ENCODE results near the gene CST9L.

CST9L gene, protein sequence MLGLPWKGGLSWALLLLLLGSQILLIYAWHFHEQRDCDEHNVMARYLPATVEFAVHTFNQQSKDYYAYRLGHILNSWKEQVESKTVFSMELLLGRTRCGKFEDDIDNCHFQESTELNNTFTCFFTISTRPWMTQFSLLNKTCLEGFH

DNA sequence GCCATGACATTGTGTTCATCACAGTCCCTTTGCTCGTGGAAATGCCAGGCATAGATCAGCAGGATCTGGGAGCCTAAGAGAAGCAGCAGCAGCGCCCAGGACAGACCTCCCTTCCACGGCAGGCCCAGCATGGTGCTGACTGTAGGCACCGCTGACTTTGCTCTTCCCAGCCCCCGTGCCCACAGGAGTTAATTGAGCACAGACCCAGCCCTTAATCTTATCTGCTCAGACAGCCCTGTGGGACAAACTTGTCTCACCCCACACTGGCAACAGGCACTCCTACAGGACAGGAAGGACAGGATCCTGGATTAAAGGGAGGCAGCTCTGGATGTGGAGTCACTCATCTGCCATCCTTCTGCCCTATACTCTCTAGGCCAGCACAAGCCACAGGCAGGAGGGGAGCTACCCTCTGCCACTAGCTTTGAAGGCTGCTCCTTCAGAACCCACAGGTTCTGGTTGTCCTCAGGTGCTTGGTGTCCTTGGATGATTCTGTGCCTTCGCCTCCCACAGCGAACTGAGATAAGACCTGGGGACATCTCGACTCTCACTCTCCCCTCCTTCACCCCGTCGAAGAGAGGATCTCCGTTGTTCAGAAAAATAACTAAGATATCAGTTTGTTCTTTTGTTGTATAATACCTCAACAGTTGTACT lies at the start of gene CST9L:
CST9L (minus strand) TSS at position 165 of the 651 bp plus-strand sequence; CDS start at position 131, 34 bp downstream.
- DNase-seq (ENCODE audit: low read depth): no peak

DNA sequence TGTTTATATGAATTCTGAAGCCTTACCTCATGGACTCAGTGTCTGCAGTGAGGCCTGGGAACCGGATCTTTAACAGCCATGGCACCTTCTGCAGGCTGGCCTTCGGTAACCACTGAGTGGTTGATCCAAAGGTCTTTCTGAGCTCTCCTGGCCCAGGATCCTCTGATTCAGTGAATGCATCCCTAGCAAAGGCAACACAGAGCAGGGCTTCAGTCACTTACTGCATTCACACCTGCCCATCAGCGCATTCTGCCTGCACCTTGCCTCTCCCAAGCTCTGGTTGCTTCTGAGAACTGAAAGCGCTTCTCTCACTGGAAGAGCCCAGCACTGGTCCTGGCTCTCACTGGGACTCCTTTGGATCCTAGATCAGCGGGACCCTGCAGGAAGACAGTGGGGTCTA lies 45.9 kb upstream of the CST9L start:
- DNase-seq (ENCODE audit: low read depth): no peak

DNA sequence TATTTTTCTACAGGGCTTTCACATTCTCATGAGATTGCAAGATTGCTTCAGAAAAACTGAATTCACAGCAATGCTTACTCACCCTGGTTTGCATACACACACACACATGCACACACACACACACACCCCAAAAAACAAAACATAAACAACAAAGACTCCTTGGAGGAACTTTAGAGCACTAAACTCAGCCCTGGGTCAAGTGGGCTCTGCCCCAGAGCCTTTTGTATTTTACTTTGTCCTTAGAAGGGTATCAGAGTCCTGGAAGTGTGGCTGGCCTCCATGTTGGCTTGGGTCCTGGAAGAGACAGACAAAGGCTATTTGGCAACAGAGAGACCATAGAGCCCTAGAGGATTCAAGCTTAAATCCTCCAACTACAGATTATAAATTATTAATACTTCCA lies 45.4 kb upstream of the CST9L start:
- DNase-seq (ENCODE audit: low read depth): no peak

DNA sequence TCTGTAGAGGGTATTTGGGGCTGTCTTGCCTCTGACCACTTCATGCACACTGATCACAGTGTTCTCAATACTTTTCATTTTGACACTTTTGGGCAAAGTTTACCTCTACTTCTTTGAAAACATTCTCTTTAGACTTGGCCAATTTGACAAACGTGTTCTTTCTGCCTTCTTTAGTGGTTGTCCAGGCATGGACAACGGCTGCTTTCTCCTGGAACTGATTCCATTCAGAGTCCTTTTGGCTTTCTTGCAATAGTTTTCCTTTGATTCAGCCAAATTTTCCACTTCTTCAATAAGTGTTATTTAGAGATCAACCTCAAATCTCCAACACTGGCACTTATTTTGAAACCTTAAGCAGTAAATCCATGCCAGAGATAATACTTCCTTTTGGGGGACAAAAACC lies 44.1 kb upstream of the CST9L start:
- DNase-seq (ENCODE audit: low read depth): no peak

DNA sequence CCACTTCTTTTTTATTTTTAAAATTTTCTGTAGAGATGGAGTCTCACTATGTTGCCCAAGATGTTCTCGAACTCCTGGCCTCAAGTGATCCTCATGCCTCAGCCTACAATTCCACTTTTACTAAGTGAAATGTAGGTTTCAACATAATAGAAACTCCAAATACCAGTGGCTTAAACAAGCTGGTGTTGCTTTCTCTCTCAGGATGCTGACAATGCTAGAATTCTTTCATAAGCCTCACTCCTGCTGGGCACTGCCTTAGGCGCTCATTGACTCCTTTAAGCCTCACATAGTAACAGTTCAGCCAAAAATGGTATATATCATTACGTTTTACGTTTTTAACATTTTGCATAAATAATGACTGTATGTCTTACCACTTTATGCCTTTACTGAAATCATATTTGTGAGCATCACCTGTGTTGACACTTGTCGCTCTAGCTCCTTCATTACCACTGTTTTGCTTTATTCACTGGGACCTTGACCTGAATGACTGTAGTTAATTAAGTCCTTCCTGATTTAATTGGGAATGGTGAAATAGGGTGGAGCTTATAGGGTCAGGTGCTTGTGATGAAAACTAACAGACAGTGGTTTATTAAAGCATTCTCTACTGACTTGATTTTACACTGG lies 41.3 kb upstream of the CST9L start:
- DNase-seq (ENCODE audit: low read depth): no peak

DNA sequence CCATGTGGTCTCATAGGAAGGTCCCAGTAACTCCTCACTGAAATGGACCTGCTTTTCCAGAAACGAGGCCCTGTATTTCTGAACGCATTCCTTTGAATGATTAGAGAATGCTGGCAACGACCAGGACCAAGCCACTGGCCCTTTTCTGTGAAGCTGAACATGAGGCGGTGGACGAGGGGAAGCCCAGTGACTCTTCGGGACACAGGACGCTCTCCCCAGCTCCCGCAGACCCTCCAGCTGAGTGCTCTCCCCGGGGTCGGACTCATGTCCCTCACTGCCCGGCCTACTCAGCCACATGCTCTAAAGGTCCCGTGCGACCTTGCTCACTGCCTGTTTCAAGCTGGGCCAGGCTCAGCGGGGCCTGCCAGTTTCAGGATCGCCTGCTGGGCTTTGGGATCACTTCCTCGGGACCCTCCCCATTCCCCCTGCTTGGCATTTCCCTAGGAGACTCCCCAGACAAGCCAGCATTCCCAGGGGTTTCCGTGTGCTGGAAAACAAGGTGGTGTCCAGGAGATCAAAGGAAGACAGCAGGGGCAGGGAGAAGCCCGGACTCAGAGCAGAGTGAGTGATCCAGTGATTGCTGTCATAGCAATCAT lies 40.1 kb upstream of the CST9L start:
- DNase-seq (ENCODE audit: low read depth): no peak

DNA sequence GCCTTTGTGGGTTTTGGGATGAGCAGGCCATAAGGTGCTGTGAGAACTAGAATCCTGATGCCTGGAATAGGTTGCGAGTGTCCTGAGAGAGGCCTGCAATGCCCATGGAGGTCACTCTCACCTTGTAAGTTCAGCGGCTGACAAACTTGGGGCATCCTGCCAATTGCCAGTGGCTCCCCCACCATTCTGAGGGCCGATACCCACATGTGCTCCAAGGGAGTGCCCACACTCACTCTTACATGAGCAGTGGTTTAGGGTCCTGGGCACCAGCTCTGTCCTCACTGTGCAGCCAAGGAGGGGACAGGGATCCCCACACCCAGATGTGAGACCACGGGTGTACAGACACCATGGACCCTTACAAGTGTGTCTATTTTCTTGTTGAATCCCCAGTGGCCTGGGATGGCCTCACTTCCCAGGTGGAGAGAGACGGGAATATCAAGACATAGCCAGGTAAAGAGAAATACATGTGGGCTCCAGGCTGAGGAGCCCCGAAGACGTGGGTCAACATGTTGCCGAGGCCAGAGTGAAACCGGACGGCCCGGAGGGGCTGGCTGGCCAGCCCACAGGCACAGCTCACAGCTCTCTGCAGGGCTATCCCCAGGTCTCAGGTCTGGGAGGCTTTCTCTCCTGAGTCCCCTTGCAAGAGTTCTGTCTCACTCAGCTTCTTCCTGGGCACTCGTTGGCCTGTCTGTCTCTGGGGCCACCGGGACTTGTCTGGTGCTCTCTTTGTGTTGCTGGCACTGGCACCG lies 39.4 kb upstream of the CST9L start:
- no peak for DNase-seq (ENCODE audit: low read depth)

DNA sequence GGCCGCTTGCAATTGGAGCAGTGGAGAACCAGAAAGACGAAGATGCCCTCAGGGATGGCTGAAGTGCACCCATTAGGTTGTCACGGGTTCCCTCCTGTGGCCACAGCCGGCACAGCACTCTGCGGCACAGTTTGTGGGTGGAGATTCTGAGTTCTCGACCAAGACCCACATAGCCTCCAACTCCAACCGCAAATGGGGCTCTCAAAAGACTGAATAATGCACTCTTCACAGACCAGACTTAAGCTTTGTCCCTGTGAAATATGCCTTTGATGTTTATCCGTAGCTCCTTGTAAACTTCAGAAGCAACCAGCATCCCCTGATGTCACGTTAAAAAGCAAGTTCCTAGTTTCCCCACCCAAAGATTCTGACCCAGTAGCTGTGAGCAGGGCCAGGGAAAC lies 38.4 kb upstream of the CST9L start:
- DNase-seq (ENCODE audit: low read depth): peak; percentile 11

DNA sequence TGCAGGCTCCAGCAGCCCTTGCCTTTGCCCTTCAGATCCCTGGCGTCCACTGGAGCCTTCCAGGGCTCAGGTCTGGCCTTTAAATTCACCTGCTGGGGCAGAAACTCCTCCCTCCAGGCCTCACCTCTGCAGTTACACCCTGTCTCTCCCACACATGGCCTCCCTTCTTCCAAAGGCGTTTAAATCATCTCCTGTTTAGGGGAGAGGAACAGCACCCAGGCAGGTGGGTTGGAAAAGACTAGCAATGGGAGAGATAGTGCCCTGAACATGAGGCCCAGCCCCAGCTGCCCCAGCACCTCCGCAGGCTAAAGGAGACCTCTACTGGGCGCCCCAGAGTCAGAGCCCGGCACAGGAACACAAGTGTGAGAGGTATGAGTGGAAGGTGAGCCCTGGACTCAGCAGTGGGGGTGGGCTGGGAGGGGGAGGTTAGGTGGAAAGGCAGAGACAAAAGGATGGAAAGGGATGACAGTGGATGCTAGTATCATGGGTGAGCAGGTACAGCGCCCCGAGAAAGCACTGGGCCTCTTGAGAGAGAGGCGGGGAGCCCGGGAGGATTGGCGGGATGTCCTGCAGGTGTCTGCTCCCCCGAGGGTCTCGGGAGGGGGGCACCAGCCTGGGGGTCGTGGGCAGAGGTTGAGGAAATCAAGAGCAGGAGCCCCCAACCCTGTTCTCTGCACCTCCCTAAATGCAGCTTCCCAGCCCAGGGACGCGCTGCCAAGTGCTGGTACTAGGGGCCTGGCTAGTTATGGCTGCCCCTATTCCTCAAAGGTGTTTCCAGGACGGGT lies 37.8 kb upstream of the CST9L start, which contains the start of gene CST9:
CST9 (minus strand) TSS at position 51 of the 785 bp plus-strand sequence. CDS start 53 bp downstream, outside the sequence.
- no peak for DNase-seq (ENCODE audit: low read depth)

DNA sequence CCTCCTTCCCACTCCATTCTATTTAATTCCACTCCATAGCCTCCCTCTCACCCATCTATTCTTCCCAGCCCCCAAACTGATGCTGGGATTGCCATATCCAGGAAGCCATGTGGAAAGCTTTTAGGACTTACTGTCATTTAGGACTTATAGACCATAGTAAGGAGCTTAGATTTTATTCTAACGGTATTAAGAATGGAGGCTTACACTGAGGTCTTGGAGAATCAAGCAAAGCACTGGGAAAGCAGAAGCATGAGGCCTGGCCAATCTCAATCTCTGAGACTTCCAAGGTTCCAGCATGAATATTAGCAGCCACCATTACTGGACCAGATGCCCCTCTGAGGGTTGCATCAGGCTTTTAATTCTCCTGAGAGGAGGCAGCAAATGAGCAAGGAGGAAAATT lies 36.0 kb upstream of the CST9L start:
- DNase-seq (ENCODE audit: low read depth): no peak

DNA sequence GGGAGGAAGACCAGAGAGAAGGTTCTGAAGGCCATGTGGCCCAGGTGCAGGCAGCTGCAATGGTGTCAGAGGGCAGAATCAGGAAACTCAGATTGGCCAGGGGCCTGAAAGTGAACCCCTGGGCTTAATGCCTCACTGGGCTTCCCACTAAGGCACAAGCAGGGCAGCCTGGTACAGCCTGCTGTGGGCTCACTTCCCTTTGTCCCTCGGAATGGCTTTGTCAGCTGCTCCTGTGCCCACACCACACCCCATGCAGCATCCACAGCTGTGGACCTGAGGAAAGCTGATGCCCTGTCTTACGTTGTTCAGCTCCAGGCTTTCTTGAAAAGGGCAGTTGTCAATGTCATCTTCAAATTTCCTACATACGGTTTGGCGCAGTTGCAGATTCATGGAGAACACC lies 35.0 kb upstream of the CST9L start:
- no peak for DNase-seq (ENCODE audit: low read depth)

DNA sequence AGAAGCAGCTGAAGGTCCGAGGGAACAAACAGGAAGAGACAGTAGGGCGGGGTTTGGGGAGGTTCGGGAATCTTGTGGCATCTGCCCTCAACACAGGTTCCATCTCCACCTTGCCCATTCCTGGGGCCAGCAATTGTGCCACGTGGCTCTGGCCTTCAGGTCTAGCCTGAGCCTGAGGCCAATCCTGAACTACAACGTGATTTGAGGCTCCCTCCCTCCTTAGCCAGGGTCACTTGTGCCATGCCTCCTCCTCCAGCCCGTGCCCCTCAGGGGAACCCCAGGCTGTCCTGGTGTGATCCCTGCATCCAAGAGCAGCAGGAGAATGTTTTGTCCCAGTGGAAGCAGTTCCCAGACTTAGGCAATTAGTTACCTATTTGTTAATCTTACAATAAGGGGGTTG lies 34.4 kb upstream of the CST9L start:
- no peak for DNase-seq (ENCODE audit: low read depth)

DNA sequence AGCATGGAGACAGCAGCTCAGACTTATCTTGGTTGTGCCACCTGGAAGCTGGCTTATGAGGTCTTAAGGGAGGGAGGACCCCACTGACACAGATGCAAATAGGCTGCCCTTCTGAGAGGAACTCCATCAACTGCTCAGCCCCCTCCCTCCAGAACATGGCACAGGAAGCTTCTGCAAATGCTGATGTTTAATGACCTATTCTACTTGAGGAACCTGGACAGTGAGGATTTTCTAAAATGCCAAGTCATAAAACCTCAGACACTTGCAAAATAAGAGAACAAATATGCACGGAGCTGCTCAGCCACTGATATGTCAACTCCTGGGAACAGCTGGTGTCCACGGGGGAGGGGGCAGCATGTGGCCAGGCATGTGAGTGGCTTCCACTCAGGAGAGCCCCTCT lies 34.0 kb upstream of the CST9L start:
- no peak for DNase-seq (ENCODE audit: low read depth)

DNA sequence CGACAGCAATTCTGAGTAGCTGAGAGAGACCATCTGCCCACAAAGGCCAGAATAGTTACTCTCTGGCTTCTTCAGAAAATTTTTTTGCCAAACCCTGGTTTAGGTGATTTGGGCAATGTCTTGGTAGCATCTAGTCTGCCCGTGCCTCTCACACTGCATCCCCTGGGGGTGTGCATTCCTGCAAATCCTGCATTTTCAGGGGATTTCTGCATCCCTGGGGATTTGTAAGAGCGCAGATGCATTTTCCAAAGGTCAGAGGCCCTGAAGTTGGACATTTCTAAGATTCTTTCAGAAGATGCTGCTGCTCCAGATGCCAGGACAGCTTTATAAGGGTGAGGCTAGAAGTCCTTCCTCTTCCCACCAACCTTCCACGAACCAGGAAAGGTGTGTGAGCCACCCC lies 33.4 kb upstream of the CST9L start:
- DNase-seq (ENCODE audit: low read depth): no peak

DNA sequence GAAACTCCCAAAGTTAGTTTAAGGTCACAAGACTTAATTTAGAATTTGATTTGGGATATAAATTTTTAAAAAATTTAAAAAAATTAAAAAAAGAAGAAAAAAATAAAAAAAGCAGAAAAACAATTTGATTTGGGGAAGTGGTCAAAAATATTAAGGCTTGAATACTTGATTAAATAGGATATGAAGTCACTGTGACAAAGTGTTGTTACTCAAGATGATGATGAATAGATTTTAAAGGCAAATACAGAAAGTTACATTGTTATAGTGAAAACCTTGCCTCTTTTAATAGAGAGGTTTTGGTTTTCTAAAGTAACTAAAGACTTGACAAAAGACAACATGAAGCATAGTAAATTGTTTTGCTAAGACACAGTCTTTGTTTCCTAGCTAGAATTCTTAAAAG lies 30.2 kb upstream of the CST9L start:
- no peak for DNase-seq (ENCODE audit: low read depth)

DNA sequence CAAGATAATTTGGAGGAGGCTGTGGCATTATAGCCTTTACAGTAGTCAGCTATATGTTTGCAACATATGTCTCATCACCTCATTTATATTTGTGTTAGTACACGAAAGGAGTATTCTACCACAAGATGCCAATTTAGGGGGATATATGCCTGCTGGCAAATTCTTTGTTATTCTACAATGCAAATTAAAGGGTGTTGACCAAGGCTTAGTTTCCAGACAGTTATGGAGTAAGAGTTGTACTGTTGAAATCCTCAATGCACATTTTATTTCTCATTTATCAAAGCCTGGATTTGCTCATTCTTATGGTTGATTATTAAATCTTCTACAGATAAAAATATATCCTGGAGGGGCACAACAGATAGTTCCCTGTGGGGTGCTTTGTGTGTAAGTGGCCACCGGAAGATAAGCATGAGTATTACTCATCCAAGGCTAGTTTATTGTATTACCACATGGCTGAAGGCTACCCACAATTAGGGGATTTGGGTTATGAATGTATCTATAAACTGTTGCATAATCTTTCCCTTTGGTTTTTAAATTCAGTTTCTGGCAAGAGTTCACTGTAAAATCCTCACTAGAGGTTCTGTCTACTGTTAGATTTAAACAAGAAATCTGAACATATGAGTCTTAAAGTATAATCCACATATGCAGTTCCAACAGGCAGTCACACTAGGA lies 28.4 kb upstream of the CST9L start:
- no peak for DNase-seq (ENCODE audit: low read depth)

DNA sequence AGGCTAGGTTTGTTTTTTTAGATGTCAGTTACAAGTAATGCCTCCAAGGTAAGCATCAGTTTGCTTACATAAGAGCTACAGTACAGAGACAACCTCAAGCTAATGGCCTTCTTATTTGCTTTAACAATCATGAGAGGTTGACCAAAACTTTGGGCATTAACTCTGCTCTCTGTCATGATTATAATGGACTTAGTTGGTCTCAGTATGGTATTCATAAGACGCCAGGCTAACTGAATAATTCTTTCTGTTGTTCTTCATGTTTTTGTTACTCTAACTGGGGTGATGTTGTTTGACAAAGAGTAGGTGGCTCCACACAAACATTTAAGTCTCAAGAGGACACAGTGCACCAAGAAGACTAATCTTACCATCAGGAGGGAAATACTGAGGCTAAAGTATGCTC lies 27.7 kb upstream of the CST9L start:
- DNase-seq (ENCODE audit: low read depth): no peak

DNA sequence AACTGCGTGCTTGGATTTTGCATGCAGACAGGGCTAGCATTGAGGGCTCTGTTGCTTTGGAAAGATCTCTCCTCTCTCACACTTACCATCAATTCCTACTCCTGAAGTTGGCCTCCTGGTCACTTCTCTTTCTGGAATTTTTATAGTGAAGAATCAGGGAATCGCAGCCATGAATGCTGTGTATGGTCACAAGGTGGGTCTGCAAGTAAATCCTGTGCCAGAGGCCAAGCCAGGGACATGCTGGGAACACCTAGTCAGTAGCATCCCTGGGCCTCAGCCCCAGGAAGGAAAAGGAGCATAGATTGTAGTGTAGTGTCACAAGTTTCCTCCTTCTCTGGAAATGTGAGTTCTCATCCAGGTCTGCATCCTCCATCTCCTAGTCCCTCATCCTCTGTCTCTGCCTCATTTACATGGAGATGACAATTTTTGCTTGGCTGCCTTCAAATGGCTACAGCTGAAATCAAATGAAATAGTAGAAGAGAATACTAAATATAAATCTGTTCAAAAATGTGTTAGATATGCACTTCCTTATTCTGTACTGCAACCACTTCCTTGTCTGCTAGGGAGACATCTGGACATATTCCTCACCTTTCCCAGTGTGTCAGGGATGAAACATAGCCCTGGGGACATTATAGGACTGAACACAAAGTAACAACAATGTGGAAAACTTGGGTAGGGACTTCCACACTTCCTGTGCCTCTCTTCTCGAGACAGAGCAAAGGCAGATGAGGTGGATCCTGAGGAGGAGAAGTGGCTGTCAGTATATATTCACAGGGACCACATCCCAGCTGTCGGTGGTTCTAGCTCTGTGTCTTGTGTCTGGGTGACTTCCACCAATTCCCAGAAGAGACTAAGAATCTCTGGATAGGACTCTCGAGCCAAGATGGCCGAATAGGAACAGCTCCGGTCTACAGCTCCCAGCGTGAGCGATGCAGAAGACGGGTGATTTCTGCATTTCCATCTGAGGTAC lies 20.4 kb upstream of the CST9L start:
- no peak for DNase-seq (ENCODE audit: low read depth)

DNA sequence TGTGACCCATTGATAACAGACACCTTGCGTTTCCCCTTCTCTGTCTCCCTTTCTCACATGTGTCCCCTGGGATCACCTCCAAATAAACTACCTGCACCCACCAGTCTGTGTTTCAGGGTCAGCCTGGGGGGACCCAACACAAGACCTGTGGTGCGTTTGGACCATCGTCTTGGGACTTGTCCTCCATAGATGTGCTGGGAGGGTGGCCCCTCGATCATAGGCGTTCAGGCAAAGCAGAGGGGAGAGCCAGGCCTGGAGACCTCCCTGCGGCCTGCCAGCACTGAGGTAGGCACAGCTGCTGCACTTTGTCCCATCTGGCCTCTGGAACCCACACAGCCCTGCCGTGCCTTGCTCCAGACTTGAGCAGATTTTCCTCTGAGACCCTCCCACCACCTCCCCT lies 19.3 kb upstream of the CST9L start:
- no peak for DNase-seq (ENCODE audit: low read depth)

Data from activated T-helper 9 cell treated with anti-CD3 and anti-CD28 coated beads, Interleukin-2, amount 50 U/mL, for 16 hours (primary cell).